ENCODE results near the gene ARHGAP12.

ARHGAP12 gene

GRCh38 chr10:31782701-31783100, 145.9 kb downstream of the ARHGAP12 start:
- no peak for TF ChIP-seq CTCF (IDR thresholded peaks at IDR 0.05; ENCODE audit: low read depth, low read length, missing control alignments)
- no peak for DNase-seq (ENCODE audit: extremely low read depth, low read depth)

GRCh38 chr10:31780717-31781116, 147.9 kb downstream of the ARHGAP12 start:
- no peak for DNase-seq (ENCODE audit: extremely low read depth, low read depth)
- TF ChIP-seq CTCF (IDR thresholded peaks at IDR 0.05; ENCODE audit: low read depth, low read length, missing control alignments) = no peak
- no peak overlapping the region for H3K4me3 ChIP-seq (replicated peaks; ENCODE audit: low read depth, low read length)

More at GRCh38 chr10:31782701-31783100, 145.9 kb downstream of the ARHGAP12 start:
- no peak overlapping the region for H3K4me3 ChIP-seq (replicated peaks; ENCODE audit: low read depth, low read length)

GRCh38 chr10:31778627-31779026, 150.0 kb downstream of the ARHGAP12 start:
- no peak overlapping the region for H3K4me3 ChIP-seq (replicated peaks; ENCODE audit: low read depth, low read length)
- TF ChIP-seq CTCF (IDR thresholded peaks at IDR 0.05; ENCODE audit: low read depth, low read length, missing control alignments) = no peak
- no peak for DNase-seq (ENCODE audit: extremely low read depth, low read depth)

- TF ChIP-seq CTCF (IDR thresholded peaks at IDR 0.05; ENCODE audit: low read depth, low read length, missing control alignments) = no peak
- no peak overlapping the region for H3K4me3 ChIP-seq (replicated peaks; ENCODE audit: low read depth, low read length)
- no peak for DNase-seq (ENCODE audit: extremely low read depth, low read depth)
Measured at GRCh38 chr10:31776159-31776558, 152.5 kb downstream of the ARHGAP12 start.

- no peak overlapping the region for H3K4me3 ChIP-seq (replicated peaks; ENCODE audit: low read depth, low read length)
- DNase-seq (ENCODE audit: extremely low read depth, low read depth) = no peak
- no peak for TF ChIP-seq CTCF (IDR thresholded peaks at IDR 0.05; ENCODE audit: low read depth, low read length, missing control alignments)
Measured at GRCh38 chr10:31774928-31775650, 153.5 kb downstream of the ARHGAP12 start.

- DNase-seq (ENCODE audit: extremely low read depth, low read depth) = no peak
- no peak for TF ChIP-seq CTCF (IDR thresholded peaks at IDR 0.05; ENCODE audit: low read depth, low read length, missing control alignments)
Measured at GRCh38 chr10:31774299-31774900, 154.2 kb downstream of the ARHGAP12 start.

More at GRCh38 chr10:31774299-31774900, 154.2 kb downstream of the ARHGAP12 start:
- no peak overlapping the region for H3K4me3 ChIP-seq (replicated peaks; ENCODE audit: low read depth, low read length)
